ENCODE data around the gene CCNL2.

DNA sequence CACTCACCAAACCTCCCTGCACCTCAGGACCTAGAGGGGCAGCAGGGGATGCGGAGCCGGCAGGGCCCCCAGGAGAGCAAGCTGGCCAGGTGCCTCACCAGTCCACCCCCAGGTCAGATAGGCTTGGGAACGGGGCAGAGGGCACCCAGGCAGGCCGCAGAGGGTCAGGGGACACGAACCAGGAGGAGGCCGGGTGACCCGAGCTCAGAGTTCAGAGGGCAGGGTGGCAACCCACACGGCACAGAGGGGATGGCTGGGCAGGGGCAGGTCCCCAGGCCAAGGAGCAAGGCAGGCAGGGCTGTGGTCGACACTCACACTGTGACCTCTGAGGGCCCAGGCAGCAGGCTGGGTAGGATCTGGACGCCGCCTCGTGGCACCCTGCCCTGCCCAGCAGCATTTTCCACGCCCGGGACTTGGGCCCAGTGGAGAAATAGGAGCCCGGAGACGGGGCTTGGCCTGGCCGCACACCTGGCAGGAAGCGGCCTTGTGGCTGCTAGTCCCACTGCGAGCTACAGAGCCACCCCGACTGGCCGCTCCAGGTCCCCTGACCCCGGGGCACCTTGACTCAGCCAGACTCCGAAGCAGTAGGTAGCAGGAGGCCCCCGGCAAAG lies 55.2 kb downstream of the CCNL2 start:
- TF ChIP-seq CTCF (IDR thresholded peaks at IDR 0.05) (no peak), EZH2 (IDR thresholded peaks at IDR 0.05; ENCODE audit: borderline replicate concordance, insufficient read depth, low read depth, low read length, poor library complexity, severe bottlenecking) (no peak)
